Fibroblast of skin of right biceps (primary cell): ENCODE results near the gene SEMA3C.

ENCODE experiments used
- DNase-seq: peaks from one replicate; pipeline ENCODE4 v3.0.0-alpha.2; 2013

SEMA3C gene

DNA sequence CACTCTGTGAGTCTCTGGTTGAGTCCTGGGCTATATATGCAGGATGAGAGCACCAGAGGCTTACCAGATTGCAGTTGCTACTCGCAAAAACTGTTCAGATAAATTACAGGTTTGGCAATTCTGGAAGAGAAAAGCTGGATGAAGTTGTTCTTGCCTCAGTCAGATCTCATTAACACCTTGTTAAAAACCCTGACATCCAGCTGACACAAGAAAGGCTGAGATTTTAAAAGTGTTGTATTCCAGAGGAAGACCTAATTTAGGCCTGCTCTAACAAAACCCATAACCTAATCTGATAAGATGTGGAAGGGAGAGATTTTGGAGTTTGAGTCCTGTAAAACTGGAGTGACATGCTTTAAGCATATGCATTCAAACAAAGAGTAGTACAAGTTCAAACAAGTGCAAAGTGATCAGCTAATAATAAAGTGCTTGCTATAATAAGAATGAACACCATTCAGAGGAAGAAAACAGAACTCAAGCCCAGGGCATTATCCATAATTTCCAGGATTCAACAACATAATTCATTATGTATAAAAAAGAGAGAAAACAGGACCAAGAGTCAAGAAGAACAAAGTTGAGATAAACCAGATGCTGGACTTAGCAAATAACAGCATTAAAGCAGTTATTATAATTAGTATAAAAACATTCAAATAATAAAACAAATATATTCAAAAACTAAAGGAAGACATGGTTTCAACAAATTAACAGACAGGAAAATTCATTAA, 144.9 kb downstream of the SEMA3C start:
- DNase-seq = no peak

DNA sequence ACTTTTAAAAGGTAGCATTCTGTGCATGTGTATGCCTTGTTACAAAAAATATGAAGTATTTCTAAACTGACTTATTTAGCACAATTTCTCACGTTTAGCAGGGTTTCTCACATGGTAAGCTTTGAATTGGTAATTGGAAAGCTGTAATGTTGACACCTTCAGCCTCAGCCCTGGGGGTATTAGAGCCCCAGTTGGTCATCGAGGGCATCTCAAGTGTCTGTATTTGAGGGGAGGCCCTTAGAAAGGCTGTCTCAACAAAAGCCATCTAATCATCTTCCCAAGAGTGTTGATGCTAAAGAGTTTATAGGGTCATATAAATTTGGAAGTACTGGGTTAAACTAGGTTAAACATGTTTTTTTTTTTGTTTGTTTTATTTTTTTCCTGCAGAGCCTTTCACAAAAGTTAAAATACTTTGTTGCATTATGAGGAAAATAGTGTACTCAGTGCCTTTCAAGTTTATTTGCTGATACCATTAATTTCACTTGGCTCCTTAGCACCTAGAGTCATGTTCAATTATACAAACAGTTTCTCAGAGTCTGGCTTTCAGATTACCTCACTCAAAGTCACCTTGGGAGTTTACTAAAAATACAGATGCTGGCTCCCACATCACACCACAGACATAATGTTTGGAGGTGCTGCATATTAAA, 146.4 kb downstream of the SEMA3C start:
- no peak for DNase-seq

DNA sequence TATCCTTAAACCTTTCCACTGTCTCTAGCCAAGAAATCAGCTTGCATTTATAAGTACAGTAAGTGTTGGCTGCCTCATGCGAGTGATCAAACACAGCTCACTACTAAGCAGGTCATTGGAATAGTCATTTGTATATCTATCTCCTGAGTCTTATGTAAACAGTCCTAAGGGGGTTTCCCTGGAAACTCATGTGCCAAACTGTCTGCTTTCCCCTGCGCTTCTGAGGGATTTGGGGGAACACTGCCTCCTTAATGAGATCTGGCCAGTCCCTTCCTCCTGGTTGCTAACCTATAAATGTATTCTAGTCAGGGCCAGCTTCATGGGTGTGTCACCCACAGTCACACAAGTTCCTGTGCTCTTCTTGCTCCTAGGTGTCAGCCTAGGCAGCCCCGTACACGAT, 147.3 kb downstream of the SEMA3C start:
- DNase-seq = no peak

- DNase-seq = no peak
Observed at GRCh38 chr7:80770675-80771081, 148.2 kb downstream of the SEMA3C start.

- DNase-seq = no peak
Observed at GRCh38 chr7:80770061-80770460, 148.8 kb downstream of the SEMA3C start.

DNA sequence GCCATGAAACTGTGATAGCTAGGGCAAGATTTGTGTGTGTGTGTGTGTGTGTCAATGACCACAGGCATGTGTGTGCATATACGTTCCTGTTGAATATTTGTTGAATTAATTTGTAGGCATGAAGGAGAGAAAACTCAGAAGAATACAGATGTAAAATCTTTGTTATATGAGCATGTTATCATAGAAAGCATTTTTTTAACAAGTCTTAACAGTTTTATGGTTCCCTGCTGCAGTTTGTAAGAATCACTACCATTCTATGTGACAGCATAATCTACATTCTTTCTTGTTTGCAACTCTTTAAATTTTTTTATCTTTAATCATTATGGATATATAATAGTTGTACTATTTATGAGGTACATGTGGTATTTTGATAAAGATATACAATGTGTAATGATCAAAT, 150.1 kb downstream of the SEMA3C start:
- peak; percentile 30 for DNase-seq

GRCh38 chr7:80767654-80768053, 151.2 kb downstream of the SEMA3C start:
- DNase-seq = no peak

GRCh38 chr7:80766724-80767123, 152.1 kb downstream of the SEMA3C start:
- DNase-seq = no peak

GRCh38 chr7:80764132-80764531, 154.7 kb downstream of the SEMA3C start:
- no peak for DNase-seq

DNA sequence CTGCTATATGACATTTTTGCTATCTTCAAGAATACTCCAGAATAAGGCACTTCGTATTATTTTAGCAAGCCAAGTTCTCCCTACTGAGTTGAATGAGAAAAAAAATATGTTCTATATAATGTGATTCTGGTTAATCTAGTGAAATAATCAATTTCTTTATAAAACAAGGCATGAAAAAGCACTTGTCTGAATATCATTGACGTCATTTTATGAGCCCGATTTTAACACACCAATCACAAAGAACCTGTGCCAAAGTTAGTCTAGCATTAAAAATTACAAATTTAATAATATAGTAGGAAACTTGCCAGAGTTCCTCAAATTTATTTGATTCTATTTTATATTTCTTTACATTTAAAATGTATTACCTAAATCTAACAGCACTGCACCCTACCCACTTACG, 155.1 kb downstream of the SEMA3C start:
- DNase-seq = no peak

- no peak for DNase-seq
Observed at GRCh38 chr7:80763289-80763688, 155.6 kb downstream of the SEMA3C start.

GRCh38 chr7:80760292-80760691, 158.6 kb downstream of the SEMA3C start:
- no peak for DNase-seq

- no peak for DNase-seq
Observed at GRCh38 chr7:80752954-80753690, 165.7 kb downstream of the SEMA3C start.

DNA sequence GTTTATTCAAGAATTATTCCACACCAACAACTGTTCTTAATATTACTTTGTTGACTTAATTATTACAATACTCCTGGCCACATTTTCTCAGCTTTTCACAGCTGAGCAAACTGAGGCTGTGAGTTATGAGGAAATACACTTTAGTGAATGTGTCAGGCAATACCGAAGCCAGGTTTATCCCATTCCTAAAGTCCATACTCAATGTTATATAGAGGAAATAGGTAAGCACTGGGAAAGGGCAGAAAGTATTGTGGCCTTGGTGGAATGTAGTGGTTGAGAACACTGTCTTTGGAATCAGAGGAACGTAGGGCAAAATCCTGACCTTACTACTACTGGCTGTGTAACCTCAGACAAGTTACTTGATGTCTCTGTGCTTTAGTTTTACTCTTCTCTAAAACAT, 169.6 kb downstream of the SEMA3C start:
- peak; percentile 21 for DNase-seq

DNA sequence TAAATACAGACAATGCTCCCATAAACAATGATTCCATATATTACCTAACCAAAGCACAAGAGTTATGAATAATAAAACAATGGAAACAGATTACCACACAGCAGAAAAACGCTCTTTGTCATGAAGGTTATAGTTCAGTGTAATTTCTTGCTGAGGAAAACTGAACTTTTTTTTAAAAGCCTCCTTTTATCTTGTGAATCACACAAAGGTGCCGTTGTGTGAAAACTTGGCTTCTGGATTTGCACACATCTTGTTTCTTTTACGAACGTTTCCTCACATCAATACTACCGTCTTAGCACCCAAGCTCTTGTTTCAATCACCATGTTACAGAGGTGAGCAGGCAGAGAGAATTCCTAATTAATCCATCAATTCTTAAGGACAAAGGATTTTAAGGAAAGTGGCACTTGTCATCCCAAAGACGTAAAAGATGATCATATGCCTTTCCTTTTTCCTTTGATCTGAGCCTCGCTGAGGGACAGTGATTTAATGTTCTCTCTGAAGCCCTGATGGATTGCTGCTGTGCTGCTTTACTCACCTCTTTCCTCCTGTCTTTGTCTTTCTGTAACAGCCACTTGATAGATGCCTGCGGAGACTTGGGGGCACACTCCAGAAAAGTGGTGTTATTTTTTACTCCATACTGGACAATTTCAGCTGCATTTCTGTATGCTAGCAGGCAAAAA, 170.3 kb downstream of the SEMA3C start:
- no peak for DNase-seq

DNA sequence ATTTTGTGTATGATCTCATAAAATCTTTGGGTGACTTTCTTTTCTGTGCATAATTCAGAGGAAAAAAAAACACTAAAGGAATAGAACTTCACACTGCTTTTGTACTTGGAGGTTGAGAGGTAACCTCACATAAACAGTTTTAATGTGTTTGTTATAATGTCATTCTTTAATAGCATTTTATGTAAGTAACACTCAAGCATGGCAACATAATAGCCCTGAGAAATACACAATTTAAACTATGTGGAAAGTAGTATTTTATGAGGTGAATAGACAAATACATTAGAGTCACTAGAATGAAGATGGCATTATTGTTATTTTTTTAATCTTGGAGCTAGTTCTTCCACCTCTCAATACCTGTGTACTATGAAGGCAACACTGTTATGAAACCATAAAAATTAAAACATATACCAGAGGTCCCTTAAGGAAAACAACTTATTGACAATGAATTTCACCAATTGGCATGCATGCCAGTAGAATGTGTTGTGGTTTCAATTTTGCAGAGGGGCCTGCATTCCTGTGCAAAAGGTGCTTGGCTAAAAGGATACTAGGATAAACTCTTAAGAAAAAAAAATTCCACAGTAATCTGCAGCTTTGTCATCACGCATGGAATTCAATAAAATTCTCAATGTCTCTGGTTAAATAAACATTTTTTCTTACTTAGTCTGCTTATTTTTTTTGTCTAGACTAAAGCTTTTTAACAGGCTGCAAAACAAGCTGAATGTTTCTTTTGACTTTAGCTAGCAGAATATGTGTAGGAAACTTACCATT, 177.9 kb downstream of the SEMA3C start:
- DNase-seq = peak; percentile 82

DNA sequence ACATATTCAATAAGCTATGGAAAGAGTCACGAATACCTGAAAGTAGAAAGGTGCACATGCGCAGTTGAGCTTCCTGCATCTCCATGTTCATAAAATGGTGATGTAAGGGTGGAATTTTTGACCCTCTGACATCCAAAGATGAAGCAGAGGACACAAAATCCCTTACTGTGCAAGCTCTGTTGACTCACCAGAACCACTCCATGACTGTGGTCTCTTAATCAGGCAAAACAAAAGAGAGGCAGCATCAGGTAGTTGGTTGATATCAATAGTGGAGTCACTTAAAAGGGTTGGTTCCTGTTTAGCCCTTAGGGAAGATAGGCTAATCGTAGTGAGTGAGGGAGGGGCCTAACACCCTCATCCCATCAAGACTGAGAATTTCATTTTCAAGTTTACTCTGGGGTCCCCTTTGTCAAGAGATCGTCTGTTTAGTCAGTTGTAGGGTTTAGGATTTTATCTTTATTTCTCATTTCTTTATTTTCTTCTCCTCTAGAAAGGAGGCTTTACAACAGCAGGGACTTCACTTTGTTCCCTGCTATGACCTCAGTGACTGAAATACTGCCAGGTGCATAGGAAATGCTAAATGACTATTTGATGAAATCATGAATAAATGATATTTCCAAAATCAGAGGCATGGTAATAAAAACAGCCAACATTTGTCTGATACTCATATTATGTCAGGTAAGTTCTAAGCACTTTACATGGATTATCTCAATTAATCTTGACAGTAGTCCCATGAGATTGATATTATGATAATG, 182.3 kb downstream of the SEMA3C start:
- no peak for DNase-seq

DNA sequence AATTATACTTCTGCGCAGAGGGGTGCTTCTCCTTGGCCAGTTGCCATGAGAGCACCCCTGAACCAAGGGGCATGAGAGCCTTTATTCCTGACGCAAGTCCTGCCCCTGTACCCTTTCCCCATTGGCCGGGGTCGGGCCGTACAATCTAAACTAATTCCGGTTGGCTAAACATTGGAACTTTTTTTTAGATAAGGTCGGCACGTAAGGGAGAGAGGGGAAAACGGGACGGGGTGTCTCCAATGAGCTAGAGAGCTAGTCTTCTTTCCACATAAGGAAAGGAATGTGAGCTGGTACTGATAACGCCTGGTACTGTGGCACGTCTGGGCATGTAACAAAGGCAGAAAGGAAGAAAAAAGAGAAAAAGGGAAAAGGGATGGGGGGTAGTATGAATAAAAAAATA, 183.5 kb downstream of the SEMA3C start:
- DNase-seq = no peak

- no peak for DNase-seq
Observed at GRCh38 chr7:80734011-80734410, 184.8 kb downstream of the SEMA3C start.

DNA sequence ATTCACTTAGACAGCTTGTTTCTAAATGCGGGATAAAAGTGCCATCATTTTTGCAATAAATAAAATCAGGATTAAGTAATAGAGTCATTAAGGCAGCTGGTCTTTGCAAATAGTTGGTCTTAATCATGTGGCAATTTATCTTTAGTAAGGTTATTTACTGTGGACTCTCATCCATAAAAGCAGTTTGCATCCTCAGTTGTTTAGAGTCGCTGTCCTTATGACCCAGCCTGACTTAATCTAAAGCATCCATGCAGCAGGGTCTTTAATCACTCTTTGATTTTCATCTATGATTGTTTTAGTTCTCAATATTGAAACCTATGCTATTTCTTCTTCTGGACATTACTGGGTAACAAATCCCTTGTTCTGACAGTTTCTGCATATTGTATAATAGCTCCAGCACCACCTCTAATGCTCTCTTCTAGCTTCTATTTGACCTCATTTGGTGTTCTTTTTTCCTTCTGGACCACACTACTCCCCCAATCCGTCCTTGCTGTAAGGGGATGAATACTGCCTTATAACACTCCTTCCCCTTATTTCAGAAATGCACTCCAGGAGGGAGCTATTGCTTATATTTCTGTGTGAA, 185.4 kb downstream of the SEMA3C start:
- no peak for DNase-seq

- DNase-seq = no peak
Observed at GRCh38 chr7:80732630-80733029, 186.2 kb downstream of the SEMA3C start.

DNA sequence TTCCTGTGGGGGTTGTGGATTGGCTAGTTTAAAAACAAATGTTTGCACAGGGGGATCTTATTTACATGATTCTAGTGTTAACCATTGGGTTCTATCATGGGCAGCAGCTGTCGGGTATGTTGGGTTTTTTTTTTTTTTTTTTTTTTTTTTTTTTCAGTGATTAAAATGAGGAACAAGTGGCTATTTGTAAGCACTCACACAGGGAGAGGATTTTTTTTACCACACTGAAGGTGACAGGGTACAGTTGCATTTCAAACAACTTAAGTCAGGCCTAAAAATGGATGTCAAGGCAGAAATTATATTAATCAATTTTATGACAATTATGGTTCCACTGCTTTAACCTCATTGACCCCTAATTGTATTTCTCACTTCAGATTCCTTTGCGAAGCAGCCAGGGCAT, 187.6 kb downstream of the SEMA3C start:
- no peak for DNase-seq
